Tibial nerve (tissue), 4 donors: ENCODE results near the gene TGFB3.

Experiments used
- EP300 ChIP-seq, 2 donors: sonication (generic); formaldehyde crosslinking; IDR thresholded peaks; one replicate each; pipeline ENCODE4 v1.6.1; 2017; ENCODE audit warnings: antibody characterized with exemption in 2 of 2, mild to moderate bottlenecking in 1 of 2
- POLR2A ChIP-seq, 2 donors: fragments of 450-650 bp; IDR thresholded peaks; one replicate each; pipeline ENCODE4 v1.6.1; 2017; ENCODE audit warnings: antibody characterized with exemption in 2 of 2, mild to moderate bottlenecking in 2 of 2, moderate library complexity in 2 of 2
- TF ChIP-seq, protein P1 (sequence below), 5 experiments: fragments of 200-600 bp in 3 of 5; fragments of 450-650 bp in 2 of 5; sonication (generic) in 3 of 5; IDR thresholded peaks; one replicate each; pipeline ENCODE4 v1.5.1; 2016 to 2019; ENCODE audit warnings: antibody characterized with exemption in 5 of 5, mild to moderate bottlenecking in 3 of 5, moderate library complexity in 2 of 5

DNA sequence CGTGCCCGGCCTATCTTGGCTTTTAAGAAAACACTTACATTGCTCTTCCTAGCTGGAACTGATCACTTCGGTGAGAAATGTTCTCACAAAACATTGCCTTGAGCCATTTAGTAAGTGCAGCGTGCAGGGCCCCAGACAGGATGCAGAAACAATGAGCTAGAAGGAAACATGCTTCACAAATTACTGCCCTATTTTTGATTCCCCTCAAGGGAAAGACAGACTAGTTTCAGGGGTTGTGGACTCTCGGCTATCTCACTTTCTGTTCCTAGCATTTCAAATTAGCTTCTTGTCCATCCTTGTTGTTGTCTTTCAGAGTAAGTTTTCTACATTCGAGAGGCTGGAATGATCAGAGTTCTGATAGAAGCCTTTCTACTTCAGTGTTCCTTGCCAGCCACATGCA lies 21.6 kb downstream of the TGFB3 start:
- TF ChIP-seq, protein P1, sequence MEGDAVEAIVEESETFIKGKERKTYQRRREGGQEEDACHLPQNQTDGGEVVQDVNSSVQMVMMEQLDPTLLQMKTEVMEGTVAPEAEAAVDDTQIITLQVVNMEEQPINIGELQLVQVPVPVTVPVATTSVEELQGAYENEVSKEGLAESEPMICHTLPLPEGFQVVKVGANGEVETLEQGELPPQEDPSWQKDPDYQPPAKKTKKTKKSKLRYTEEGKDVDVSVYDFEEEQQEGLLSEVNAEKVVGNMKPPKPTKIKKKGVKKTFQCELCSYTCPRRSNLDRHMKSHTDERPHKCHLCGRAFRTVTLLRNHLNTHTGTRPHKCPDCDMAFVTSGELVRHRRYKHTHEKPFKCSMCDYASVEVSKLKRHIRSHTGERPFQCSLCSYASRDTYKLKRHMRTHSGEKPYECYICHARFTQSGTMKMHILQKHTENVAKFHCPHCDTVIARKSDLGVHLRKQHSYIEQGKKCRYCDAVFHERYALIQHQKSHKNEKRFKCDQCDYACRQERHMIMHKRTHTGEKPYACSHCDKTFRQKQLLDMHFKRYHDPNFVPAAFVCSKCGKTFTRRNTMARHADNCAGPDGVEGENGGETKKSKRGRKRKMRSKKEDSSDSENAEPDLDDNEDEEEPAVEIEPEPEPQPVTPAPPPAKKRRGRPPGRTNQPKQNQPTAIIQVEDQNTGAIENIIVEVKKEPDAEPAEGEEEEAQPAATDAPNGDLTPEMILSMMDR (IDR thresholded peaks at IDR 0.05): no peak
- TF ChIP-seq POLR2A (IDR thresholded peaks at IDR 0.05): no peak
- no peak for TF ChIP-seq EP300 (IDR thresholded peaks at IDR 0.05)
